ENCODE data around the gene TSHZ2.
"Not testable (repeated sequence)": the region's sequence is repeated elsewhere in the genome, so short reads cannot be mapped to it uniquely, and the experiment has no call there.

The TSHZ2 gene

GRCh38 chr20:52996130-52996529 lies 24.0 kb downstream of the TSHZ2 start:
- no peak for DNase-seq (ENCODE audit: low spot score)

- DNase-seq (ENCODE audit: low spot score) = no peak
Observed at GRCh38 chr20:52996658-52997057, 24.5 kb downstream of the TSHZ2 start.

DNA sequence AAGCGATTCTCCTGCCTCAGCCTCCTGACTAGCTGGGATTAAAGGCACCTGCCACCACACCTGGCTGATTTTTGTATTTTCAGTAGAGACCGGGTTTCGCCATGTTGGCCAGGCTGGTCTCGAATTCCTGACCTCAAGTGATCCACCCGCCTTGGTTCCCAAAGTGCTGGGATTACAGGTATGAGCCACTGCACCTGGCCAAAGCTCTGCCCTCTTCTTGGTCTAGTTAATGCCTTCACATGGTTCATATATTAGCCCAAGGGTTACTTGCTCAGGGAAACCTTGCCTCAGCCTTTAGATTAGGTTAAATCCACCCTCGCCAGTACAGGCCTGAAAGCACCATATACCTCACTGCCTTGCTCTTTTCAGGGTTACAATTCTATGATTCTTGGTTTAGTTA lies 26.1 kb downstream of the TSHZ2 start:
- no peak for DNase-seq (ENCODE audit: low spot score)

GRCh38 chr20:52999040-52999439 lies 26.9 kb downstream of the TSHZ2 start:
- DNase-seq (ENCODE audit: low spot score) = no peak

- no peak for DNase-seq (ENCODE audit: low spot score)
Observed at GRCh38 chr20:53001498-53002301, 29.5 kb downstream of the TSHZ2 start.

DNA sequence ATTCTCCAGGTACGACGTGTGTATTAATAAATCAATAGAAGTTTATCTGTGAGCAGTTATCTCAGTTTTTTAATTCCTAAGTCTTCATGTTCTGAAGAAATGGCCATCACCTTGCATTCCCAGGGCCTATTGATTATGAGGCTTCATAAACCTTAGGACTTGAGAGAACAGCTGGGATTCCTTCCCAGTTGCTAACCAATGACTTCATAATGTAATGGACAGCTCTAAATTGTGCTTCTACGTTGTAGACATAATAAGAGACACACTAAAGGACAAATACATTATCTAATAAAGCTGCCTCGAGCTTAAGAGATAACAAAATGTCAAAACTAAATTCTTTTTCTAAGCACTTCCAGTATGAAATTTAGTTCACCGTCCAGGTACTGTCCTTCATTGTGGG lies 30.6 kb downstream of the TSHZ2 start:
- no peak for DNase-seq (ENCODE audit: low spot score)

GRCh38 chr20:53003420-53004154 lies 31.4 kb downstream of the TSHZ2 start:
- DNase-seq (ENCODE audit: low spot score) = no peak

DNA sequence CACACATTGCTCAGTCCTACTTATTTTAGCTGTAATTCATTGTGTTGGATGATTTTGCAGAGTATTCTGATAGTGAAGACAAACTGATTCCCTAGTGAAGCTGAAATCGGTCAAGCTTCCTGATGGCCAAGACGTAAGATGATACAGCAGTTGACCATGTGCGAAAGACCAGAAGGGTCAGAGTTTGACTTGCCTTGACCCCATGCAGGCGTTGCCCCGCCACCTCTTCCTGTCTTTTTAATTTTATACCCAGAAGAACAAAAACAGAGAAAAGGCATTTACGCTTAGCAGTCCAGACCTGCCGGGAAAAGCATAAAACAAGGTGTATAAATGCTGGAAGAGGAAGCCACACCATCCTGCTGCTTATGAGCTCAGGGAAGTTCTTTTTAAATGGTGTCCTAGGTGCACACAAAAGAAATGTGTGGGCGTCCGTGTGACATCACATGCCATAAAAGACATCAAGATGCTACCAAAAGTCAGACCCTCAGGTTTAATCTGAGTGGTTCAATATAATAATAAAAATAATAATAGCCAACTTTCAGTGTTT lies 32.2 kb downstream of the TSHZ2 start:
- no peak for DNase-seq (ENCODE audit: low spot score)

GRCh38 chr20:53009979-53010735 lies 38.0 kb downstream of the TSHZ2 start:
- DNase-seq (ENCODE audit: low spot score) = no peak

GRCh38 chr20:53011640-53012039 lies 39.5 kb downstream of the TSHZ2 start:
- DNase-seq (ENCODE audit: low spot score) = no peak

DNA sequence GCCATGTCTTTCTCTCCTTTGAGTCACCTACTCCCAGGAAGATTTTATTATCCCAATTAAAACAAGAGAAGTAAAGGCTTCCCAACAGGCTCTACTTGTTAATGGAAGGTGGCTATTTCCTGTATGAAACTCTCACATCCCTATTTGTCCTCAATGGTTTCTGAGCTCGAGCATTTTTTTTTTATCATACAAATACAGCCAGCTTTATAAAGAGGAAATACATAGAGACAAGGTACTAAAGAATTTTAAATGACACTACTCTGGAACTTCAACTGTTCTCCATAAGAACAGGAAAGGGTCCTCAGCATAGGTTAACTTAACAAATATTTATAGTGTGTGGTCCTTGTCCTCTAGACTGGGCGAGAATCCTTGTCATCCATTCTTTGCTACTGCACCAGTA lies 41.0 kb downstream of the TSHZ2 start:
- DNase-seq (ENCODE audit: low spot score) = no peak

GRCh38 chr20:53013847-53014246 lies 41.7 kb downstream of the TSHZ2 start:
- DNase-seq (ENCODE audit: low spot score) = no peak

DNA sequence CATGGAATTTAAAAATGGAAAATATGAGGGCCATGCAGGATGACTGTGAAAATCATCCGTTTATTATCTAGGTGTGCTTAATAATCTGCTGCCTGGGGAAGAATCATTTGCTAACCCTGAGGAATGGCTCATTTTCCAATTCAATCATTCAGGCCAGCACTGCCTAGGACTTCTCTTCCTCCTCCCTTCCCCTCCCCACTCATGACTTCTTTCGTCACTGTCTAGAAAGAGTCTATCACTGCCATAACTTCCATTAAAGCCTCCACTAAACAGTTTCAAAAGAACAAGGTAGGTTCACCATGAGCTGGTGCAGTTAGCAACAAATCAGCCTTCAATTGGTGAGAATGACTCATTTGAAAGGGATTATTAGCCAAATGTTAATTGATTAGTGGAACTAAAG lies 43.9 kb downstream of the TSHZ2 start:
- DNase-seq (ENCODE audit: low spot score) = no peak

GRCh38 chr20:53016534-53017042 lies 44.4 kb downstream of the TSHZ2 start:
- DNase-seq (ENCODE audit: low spot score) = no peak

- DNase-seq (ENCODE audit: low spot score) = no peak
Observed at GRCh38 chr20:53017206-53017605, 45.0 kb downstream of the TSHZ2 start.

- no peak for DNase-seq (ENCODE audit: low spot score)
Observed at GRCh38 chr20:53019464-53019863, 47.3 kb downstream of the TSHZ2 start.

GRCh38 chr20:53020376-53020775 lies 48.2 kb downstream of the TSHZ2 start:
- no peak for DNase-seq (ENCODE audit: low spot score)

GRCh38 chr20:53020834-53021233 lies 48.7 kb downstream of the TSHZ2 start:
- no peak for DNase-seq (ENCODE audit: low spot score)

DNA sequence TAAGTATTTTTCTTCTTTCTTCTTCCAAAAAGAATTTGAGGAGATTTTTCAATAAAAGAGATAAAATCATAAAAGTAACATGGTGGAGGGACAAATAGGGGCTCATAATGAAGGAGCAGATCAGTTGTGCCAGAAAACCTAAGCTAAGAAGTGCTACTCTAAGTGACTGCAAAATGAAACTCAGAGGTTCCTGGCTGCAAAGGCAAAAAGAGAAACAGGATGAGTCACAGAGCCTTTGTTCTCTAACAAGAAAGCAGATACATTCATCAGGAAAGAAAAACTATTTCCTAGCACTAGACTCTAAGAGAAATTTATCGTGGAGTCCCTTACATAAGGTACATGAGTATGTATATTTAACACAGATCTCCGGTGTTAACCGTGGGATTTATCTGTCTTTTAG lies 49.8 kb downstream of the TSHZ2 start:
- DNase-seq (ENCODE audit: low spot score) = no peak

DNA sequence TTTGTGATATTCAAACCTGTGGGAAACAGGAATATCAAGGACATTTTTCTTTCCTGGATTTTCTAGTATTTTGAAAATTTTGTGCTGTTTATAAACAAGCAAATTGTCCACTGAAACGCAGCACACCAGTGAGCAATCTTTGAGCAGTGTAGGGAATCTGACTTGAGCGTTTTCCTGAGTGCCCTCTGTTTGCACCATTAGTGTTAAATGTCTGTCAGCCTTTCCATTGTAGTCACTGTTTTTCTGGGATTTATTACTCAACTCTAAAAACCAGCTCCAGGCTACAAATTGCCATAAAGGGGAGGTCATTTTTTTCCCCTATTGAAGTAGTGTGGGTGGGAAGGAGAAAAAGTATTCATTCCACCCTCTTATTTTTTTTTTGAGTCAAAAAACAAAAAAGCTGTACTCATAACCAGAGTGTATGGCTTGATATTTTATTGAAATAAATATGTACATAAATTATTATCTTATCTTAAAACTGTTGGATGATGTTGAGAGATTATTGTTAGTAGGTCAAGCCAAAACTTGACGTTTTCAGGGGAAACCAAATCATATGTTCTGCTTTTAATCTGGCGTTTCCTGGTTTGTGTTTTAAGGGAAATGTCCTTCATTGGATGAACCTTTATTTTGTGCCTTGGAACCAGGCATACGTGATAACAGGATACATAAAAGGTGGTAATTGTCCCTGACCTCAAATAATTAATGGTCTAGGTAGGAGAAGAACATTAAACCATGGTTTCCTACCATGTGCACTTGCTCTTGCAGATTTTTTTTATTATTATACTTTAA lies 51.8 kb downstream of the TSHZ2 start:
- DNase-seq (ENCODE audit: low spot score) = no peak

GRCh38 chr20:53024653-53025052 lies 52.5 kb downstream of the TSHZ2 start:
- DNase-seq (ENCODE audit: low spot score) = not testable (repeated sequence)
